ENCODE measurements around the gene SYT7.

Gene SYT7

GRCh38 chr11:61554172-61554988 is 26.5 kb downstream of the SYT7 start:
- DNase-seq (ENCODE audit: low spot score), result no peak

GRCh38 chr11:61553373-61554171 is 27.3 kb downstream of the SYT7 start:
- DNase-seq (ENCODE audit: low spot score), result no peak

GRCh38 chr11:61552108-61552635 is 28.7 kb downstream of the SYT7 start:
- DNase-seq (ENCODE audit: low spot score), result no peak

- no peak for DNase-seq (ENCODE audit: low spot score)
Observed at GRCh38 chr11:61551634-61552033, 29.2 kb downstream of the SYT7 start.

DNA sequence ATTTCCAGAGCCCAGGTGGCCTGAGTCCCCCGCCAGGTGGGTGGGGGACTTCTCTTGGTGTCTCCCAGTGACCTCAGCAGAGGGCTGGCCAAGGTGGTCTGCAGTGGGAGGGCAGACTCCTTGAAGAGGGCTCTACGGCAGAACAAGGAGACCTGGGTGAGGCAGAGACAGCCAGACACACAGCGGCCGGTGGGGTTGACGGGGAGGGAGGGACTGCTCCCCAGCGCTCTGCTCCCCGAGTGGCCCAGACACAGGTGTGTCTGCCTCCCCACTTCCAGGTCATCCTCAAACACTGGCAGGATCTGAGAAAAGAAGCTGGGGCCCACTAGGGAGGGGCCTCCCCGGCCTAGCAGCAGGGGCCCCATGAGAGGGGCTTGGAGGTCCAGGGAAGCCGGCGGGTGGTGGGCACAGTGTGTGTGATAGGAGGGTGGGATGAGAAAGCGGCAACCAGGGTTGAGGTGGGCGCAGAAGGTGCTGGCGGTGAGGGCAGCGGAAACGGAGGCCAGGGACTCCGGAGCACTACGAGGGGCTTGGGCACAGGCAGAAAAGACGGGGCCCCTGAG is 30.1 kb downstream of the SYT7 start:
- DNase-seq (ENCODE audit: low spot score), result no peak

DNA sequence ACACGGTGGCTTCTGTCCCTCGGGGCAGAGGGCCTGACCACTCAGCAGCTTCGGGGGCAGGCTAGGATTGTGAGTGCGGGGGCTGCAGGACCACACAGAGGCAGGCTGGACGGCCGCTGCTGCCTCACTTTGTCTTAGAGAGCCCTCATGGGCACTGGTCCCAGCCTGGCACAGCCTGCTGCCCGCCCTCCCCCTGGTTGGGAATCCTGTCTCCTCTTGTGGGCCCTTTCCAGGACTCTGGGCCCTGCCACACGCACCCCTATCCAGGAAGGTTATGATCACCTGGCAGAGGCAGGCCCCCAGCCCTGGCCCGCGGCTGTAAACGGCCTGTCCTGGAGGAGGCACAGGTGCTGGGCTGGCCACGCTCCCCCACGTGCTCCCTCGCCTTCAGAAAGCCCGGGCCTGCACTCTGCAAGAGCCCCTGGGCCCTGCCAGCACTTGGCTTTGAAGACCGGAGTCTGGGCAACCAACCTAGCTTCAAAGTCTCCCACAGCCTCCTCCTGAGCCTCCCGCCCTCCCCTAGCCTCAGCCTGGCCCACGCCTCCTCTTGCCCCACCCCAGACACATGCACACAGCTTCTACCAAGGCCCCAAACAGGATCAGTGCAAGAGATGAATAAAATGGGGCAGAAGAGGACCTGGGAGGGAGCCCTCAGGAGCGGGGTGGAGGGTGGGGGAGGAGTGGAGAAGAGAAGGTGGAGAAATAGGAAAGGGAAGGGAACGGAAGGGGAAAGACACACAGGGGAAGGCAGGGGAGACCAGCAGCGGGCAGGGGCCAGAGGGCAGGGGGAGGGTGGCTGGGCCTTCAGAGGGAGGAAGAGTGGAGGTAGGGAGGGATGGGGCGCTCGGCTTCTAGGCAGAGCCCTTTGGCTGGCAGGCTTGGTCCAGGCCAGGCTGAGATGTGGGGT is 31.0 kb downstream of the SYT7 start:
- no peak for DNase-seq (ENCODE audit: low spot score)

DNA sequence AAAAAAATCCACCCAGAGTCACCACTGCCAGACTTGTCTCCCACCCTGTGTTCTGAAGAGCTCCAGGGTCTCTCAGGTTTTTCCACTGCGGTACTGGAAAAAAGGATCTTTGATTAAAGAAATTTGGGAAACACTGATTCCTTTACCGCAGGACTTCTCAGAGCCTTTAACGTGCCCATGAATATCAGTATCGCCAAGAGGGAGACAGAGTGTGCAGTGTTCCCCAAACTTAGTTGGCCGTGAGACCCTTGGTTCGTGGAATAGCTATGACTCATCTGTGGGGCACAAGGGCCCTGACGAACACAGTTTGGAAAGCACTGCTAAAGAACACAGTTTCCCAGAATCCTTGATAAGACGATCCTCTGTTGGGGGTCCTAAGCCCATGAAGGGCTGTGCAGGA is 31.7 kb downstream of the SYT7 start:
- no peak for DNase-seq (ENCODE audit: low spot score)

DNA sequence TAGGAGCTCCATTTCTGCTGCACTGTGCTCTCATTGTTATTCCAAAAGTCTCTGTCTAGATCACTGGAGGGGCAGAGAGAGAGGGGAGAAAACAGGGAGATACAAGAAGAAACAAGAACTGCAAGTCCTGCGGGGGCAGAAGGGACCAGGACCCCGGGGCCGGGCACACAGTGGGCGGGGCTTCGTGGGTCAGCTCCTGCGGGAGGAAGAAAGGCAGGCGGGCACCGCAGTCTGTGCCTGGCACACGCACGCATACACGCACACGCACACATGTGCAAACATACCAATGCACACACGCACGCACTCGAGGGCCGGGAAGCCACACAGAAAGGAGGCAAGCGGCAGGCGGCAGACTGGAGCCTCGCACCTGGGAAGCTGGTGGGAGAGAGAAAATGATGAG is 33.6 kb downstream of the SYT7 start:
- DNase-seq (ENCODE audit: low spot score), result no peak

- no peak for DNase-seq (ENCODE audit: low spot score)
Observed at GRCh38 chr11:61546663-61547062, 34.2 kb downstream of the SYT7 start.

DNA sequence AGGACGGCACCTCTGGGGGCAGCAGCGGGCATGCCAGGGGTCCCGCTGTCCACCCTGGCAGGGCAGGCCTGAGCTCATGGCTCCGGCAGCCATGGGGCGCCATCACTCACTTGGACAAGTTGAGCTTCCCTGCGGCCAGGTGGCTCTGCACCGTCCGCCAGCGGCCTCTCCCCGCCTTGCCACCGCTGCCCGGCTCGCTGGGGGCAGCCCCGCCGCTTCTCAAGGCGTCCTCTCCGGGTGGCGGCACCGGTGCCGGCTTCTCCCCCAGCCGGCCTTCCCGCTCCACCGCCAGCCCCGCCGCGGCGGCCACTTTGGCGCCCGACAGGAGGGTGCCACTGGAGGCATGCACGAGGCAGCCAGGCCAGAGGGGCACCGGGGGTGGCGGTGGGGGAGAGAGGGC is 35.0 kb downstream of the SYT7 start:
- DNase-seq (ENCODE audit: low spot score), result no peak

DNA sequence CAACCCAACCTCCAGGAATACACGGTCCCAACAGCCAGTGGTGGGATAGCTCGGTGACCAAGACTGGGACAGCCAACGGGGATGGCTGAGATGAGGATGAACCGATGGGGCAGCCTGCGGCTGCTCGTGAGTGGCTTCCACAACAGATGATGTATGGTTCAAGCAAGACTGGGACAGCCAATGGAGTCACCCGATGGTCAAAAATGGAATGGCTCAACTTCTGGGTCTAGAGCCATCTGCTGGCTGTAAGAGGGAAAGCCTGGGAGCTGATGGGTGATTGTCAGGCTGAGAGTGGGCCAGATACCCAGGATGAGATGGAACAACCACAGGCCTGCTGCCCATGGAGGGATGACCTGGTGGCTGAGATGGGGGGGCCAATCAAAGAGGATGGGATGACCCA is 35.5 kb downstream of the SYT7 start:
- DNase-seq (ENCODE audit: low spot score), result no peak

DNA sequence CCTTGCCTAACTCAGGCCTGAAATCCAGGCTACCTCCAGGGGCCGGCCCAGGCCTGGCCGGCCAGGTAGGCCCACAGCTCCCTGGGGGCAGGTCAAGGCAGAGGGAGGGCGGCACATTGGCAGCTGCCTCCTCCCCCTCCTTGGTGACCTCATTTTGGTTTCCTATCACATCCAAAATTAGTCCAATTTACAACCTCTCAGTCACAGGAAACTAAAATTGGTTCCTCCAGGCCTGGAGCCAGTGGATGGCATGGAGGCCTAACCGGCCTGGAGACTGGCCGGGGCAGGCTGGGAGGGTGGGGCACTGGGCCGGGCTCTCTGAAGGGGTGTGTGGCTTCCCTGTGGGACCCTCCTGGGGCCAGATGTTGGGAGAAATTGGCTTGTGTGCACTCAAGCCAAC is 36.4 kb downstream of the SYT7 start:
- DNase-seq (ENCODE audit: low spot score), result no peak

DNA sequence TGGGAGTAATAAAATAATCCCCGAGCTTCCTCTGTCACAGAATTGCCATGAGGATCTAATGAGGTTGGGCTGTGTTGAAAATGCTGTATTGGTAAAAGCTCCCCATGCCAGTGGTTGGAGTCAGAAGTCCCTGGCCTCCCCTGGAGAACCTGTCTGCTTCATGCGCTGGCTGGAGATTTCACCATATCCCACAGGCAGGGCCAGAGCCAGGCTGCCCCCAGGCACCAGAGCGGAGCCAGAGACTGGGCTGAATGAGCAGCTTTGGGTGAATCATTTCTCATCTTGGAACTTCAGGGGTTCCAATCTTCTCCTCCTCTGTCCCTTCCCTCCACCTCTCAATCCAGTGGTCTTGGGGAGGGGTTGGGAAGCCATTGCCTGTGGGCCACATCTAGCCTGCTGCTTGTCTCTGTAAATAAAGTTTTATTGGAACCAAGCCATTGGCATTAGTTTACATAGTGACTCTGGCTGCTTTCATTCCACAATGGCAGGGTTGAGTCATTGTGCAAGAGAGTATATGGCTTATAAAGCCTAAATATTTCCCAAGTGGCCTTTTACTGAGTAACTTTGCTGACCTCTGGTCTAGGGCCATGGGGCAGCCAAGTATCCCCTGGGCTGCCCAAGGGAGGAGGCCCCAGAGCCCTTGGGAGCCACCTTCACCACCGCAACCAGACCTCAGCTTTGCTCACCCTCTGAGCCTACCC is 37.1 kb downstream of the SYT7 start:
- no peak for DNase-seq (ENCODE audit: low spot score)

DNA sequence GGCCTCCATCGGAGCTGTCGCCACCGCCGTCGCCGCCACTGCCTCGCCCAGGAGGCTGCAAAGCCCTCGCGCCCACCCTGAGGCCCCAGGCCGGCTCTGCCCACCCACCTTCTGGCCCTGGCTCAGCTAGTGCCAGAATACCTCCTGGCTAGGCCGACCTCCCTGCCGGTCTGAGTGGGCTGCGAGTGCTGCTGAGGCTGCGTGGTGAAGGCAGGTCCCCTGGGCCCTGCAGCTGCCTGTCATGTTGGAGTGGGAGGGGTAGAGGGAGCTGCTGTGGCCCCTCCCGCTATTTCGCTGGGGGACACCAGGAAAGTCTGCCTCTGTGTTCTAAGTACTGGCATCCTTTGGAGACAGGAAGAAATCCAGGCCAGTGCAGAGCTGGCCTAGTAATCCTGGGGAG is 38.2 kb downstream of the SYT7 start:
- DNase-seq (ENCODE audit: low spot score), result no peak

DNA sequence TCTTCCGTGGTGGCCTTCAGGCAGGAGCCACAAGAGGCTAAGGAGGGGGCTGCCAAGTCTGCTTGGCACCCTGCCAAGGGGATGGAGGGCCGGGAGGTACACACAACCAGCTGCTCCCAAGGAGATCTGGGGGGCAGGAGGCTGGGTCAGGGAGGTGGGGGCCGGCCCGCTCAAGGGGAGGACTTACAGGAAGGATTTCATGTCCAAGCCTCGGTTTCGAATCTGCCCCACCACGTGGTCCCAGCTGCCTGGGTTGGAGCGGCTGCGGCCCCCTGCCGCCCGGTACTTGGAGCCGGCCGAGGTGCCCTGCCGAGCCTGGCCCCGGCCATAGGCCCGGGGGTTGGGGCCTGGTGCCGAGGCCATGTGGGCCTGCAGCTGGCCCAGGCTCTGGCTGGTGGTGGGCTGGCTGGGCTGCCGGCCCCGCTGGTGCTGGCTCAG is 38.8 kb downstream of the SYT7 start:
- DNase-seq (ENCODE audit: low spot score), result no peak

DNA sequence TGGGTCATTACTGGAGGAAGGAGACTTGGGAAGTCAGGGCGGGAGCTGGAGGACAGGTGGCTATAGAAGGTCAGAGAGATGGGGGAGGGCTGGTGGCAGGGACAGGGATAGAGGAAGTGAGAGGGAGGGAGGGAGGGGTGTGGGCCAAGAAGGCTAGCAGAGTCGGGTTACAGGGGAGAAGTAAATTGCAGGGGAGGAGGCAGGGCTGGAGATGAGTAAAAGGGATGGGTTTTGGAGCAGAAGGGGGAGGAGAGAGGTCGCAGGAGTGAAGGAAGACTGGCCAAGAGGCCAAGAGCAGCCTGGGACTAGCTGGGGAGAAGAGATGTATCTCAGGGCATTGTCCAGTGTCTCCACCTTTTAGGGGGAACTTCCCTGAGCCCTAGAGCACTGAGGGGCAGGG is 39.3 kb downstream of the SYT7 start:
- DNase-seq (ENCODE audit: low spot score), result no peak

DNA sequence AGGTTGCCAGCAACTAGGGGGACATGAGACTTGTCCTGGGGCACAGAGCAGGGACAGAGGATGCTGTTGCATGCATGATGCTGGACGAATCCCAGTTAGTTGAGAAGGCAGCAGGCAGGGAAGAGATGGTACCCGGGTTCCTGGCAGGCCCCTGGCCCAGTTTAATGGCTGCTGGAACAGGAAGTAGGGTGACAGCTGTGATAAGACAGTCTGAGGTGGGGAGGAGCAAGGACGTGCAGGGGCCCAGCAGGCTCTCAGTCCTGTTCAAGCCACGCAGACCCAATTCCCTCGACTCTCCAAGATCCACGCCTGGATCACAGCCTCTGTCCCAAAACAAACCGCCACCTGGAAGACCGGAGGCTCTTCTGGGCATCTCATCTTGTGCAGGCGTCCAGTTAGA is 40.3 kb downstream of the SYT7 start:
- DNase-seq (ENCODE audit: low spot score), result no peak

DNA sequence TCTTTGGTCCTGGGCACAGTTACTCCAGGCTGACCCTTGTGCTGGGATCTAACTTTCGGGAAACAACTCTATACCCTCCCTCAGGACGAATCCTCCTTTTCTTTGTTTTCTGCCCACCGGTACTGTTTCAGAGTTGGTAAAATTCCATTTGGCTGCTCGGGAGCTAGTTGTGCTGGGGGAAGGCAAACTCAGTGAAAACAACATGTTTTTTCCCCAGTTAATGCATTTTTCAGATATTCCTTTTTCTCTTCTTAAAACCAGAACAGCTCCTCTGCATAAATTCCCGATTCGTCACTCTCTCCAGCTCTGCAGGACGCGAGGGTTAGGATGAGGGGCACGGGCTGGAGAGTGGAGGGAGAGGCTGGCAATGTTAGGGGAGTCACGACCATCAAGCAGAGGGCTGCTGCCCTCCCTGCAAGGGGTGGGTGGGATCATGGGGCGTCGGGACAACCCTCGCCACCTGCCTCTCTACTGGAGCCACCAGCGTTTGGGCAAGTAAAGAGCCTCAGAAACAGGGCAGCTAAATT is 41.0 kb downstream of the SYT7 start:
- DNase-seq (ENCODE audit: low spot score), result no peak

GRCh38 chr11:61539006-61539405 is 41.9 kb downstream of the SYT7 start:
- no peak for DNase-seq (ENCODE audit: low spot score)

- DNase-seq (ENCODE audit: low spot score), result no peak
Observed at GRCh38 chr11:61538636-61538961, 42.3 kb downstream of the SYT7 start.

DNA sequence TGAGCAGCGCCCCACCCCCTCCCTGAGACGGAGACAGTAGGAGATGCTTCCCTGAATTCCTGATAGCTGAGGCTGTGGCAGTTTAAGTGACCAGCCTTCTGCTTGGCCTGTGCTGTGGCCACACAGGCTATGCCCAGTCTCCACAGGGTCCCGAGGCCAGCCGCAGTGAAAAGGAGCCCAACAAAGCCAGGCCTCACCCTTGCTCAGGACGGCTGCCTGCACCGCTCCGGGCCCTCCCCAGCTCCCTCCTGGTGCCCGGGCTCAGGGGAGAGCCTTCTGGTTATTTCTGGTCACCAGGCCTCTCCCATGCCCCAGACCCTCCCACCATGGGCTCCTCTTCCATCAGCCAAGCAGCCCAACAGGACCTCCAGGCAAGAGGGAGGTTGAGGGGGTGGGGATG is 43.5 kb downstream of the SYT7 start:
- no peak for DNase-seq (ENCODE audit: low spot score)
